Natural killer cell (primary cell): ENCODE data around the gene PARD6B. TPM values are rescaled to one million over a fixed set of nuclear protein-coding genes. Genes with fewer than 3 reads are reported as not detected.
"Not testable (repeated sequence)": the region's sequence is repeated elsewhere in the genome, so short reads cannot be mapped to it uniquely, and the experiment has no call there.

Experiments used
- ATAC-seq, 3 donors: fragments of 150-1000 bp in 2 of 3; fragments of 200-7000 bp in 1 of 3; cut with Tn5 transposase; 1 replicate in 1 of 3; 2 replicates in 2 of 3; pipeline ENCODE4 v1.10.0; 2021; ENCODE audit warnings: mild to moderate bottlenecking in 2 of 3, moderate library complexity in 2 of 3
- DNase-seq, 2 donors: peaks; one replicate each; pipeline versions ENCODE4 v3.0.0 to v3.0.0-alpha.2; 2013 to 2021; ENCODE audit warnings: mixed read lengths in 1 of 2
- H3K27ac ChIP-seq: one replicate; pipeline ENCODE4 v1.5.1; 2013; ENCODE audit warnings: mild to moderate bottlenecking, low read length
- H3K27me3 ChIP-seq: one replicate; pipeline ENCODE4 v1.6.1; 2013; ENCODE audit warnings: low read length; ENCODE audit not compliant: control insufficient read depth, insufficient read depth
- H3K36me3 ChIP-seq: one replicate; pipeline ENCODE4 v1.6.1; 2013; ENCODE audit warnings: low read length; ENCODE audit not compliant: control insufficient read depth, insufficient read depth
- H3K4me1 ChIP-seq: one replicate; pipeline ENCODE4 v1.6.1; 2013; ENCODE audit warnings: low read length; ENCODE audit not compliant: control insufficient read depth, insufficient read depth
- H3K4me3 ChIP-seq: one replicate; pipeline ENCODE4 v1.5.1; 2013; ENCODE audit warnings: low read length
- H3K9me3 ChIP-seq: one replicate; pipeline ENCODE4 v1.6.1; 2013; ENCODE audit warnings: low read length; ENCODE audit not compliant: control insufficient read depth, insufficient read depth
- H3K27ac Mint-ChIP-seq, 2 donors: one replicate each; pipeline ENCODE4 v1.8.0; 2022; ENCODE audit warnings: mild to moderate bottlenecking in 2 of 2, mixed read lengths in 2 of 2, moderate library complexity in 1 of 2
- H3K27me3 Mint-ChIP-seq, 2 donors: one replicate each; pipeline ENCODE4 v1.8.0; 2022; ENCODE audit warnings: low read depth in 2 of 2, mixed read lengths in 2 of 2
- H3K36me3 Mint-ChIP-seq: one replicate; pipeline ENCODE4 v1.8.0; 2022; ENCODE audit warnings: mixed read lengths
- H3K4me1 Mint-ChIP-seq, 2 donors: one replicate each; pipeline ENCODE4 v1.8.0; 2022; ENCODE audit warnings: mixed read lengths in 2 of 2
- H3K4me3 Mint-ChIP-seq: one replicate; pipeline ENCODE4 v1.8.0; 2022; ENCODE audit warnings: mild to moderate bottlenecking, moderate library complexity, mixed read lengths
- H3K9me3 Mint-ChIP-seq, 2 donors: one replicate each; pipeline ENCODE4 v1.8.0; 2022; ENCODE audit warnings: mixed read lengths in 2 of 2
- WGBS: methylation state at CpG from one replicate; pipeline ENCODE4 v1.1.7; 2013; ENCODE audit warnings: missing lambda C conversion rate; ENCODE audit not compliant: insufficient coverage; 5-methylcytosine and 5-hydroxymethylcytosine counted together
- intact Hi-C: fragments of 100-400 bp; cut with micrococcal nuclease; formaldehyde crosslinking; loops from one replicate; pipeline ENCODE4 v1.14.2; 2022
- total RNA-seq, 4 donors: library from RNA; stranded (reverse); fragments of 120-200 nt in 1 of 4; gene quantifications; one replicate each; pipeline versions ENCODE4 v1.2.3 to v1.2.4, GENCODE V29; 2013 to 2022
- TF ChIP-seq, protein P1 (sequence below): fragments of 200-600 bp; IDR thresholded peaks from one replicate; pipeline ENCODE4 v1.8.0; 2022; ENCODE audit warnings: antibody characterized with exemption

PARD6B gene
- total RNA-seq, 3 donors from 2014 or later (not counting 1 experiment from before 2014, with no cell fraction given), result 1.5 to 5.0 (median 4.1) TPM

DNA sequence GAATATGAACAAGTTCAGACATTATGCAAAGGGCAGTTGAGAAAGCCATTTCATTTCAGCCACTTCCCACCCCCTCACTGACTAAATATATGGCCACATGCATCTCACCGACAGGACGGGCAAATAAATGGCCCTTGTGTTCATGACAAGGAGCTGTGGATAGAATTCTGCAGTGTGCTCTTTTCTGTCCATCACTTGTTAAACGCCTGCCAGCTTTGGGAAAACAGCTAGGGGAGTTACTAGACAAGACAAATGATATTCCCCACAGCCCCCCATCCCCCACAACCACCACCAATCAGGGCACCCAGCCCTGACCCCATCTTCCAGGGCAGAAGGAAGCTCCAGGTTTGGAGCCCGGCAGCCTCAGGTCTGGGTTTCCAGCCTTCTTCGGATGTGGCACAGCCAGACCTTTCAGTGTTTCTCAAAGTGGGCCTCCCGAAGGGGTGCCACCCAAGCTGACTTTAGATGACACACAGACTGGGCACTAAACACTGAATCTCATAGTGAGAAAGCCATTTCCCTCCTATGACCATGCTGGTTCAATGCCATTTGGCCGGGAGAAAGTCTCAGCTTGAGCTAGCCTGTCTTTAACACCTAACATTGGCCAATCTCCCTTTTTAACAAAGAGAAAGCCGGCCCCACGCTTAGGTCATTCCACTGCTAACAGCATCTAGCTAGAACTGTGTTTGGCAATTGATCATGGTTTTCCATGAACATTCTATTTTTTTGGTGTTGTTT is 36.1 kb upstream of the PARD6B start:
- Mint-ChIP-seq H3K4me3 (no peak overlapping the region), H3K27ac (no peak overlapping the region)
- intact Hi-C loops, result no loop called here

DNA sequence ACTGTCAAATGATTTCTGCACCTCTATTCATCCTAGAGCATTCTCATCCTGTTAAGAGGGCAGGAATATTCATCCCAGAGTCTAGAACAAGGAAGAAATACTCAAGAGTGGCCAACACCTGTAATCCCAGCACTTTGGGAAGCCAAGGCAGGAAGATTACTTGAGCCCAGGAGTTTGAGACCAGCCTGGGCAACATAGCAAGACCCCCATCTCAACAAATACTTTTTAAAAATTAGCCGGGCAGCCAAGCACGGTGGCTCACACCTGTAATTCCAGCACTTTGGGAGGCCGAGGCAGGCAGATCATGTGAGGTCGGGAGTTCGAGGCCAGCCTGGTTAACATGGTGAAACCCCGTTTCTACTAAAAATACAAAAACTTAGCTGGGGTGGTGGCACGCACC is 33.1 kb upstream of the PARD6B start:
- H3K36me3 ChIP-seq, H3K27ac ChIP-seq, H3K27ac Mint-ChIP-seq, H3K36me3 Mint-ChIP-seq, H3K27me3 ChIP-seq, H3K4me1 Mint-ChIP-seq, intact Hi-C loops, H3K4me3 ChIP-seq, ATAC-seq, H3K4me1 ChIP-seq, H3K9me3 ChIP-seq, H3K4me3 Mint-ChIP-seq, H3K9me3 Mint-ChIP-seq, DNase-seq: not testable (repeated sequence)
- 91% methylated on average over 7 of the region's 7 CpGs for WGBS
- peaks cover 8 to 15% of the 10 kb centered on the region in 2 donors for H3K27me3 Mint-ChIP-seq

More for the DNA sequence above, 36.1 kb upstream of the PARD6B start:
- 88% methylated on average over 9 of the region's 9 CpGs for WGBS
- Histone ChIP-seq H3K4me3 (no peak overlapping the region), H3K9me3 (no peaks in the 10 kb centered on the region), H3K27me3 (peaks cover 12% of the 10 kb centered on the region), H3K4me1 (no peaks in the 10 kb centered on the region), H3K36me3 (no peaks in the 10 kb centered on the region), H3K27ac (no peak overlapping the region)
- Mint-ChIP-seq H3K9me3 (no peaks in the 10 kb centered on the region), H3K36me3 (no peaks in the 10 kb centered on the region), H3K4me1 (peaks cover 0 to 4% of the 10 kb centered on the region in 2 donors), H3K27me3 (peaks cover 26 to 41% of the 10 kb centered on the region in 2 donors)
- no peak for ATAC-seq
- no peak for DNase-seq
- TF ChIP-seq, protein P1, sequence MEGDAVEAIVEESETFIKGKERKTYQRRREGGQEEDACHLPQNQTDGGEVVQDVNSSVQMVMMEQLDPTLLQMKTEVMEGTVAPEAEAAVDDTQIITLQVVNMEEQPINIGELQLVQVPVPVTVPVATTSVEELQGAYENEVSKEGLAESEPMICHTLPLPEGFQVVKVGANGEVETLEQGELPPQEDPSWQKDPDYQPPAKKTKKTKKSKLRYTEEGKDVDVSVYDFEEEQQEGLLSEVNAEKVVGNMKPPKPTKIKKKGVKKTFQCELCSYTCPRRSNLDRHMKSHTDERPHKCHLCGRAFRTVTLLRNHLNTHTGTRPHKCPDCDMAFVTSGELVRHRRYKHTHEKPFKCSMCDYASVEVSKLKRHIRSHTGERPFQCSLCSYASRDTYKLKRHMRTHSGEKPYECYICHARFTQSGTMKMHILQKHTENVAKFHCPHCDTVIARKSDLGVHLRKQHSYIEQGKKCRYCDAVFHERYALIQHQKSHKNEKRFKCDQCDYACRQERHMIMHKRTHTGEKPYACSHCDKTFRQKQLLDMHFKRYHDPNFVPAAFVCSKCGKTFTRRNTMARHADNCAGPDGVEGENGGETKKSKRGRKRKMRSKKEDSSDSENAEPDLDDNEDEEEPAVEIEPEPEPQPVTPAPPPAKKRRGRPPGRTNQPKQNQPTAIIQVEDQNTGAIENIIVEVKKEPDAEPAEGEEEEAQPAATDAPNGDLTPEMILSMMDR, result no peak

DNA sequence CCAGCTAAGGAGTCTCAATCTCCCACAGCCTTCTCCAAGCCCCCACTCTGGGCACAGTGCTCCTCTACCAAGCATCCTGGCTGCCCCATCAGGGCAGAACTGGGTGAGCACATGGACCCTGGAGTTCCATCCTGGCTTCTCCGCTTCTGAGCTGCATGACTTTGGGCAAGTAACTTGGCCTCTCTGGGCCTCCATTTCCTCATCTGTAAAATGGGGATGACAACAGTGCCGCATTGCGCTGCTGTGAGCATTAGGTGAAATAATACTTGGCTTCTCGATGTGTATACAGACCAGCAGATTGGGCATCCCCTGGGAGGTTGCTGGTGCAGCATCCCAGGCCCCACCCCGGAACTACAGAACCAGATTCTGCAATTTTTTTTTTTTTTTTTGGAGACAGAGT is 31.7 kb upstream of the PARD6B start:
- H3K36me3 Mint-ChIP-seq, result no peaks in the 10 kb centered on the region
- H3K9me3 ChIP-seq, result no peaks in the 10 kb centered on the region
- WGBS, result 93% methylated on average over 5 of the region's 5 CpGs
- ATAC-seq (no peak), DNase-seq (no peak)
- H3K4me3 Mint-ChIP-seq, result no peak overlapping the region
- no peaks in the 10 kb centered on the region for H3K9me3 Mint-ChIP-seq
- TF ChIP-seq, protein P1, result no peak
- no peak overlapping the region for H3K27ac ChIP-seq
- no peak overlapping the region for H3K4me3 ChIP-seq
- no peaks in the 10 kb centered on the region for H3K27me3 ChIP-seq
- no peaks in the 10 kb centered on the region for H3K4me1 Mint-ChIP-seq
- H3K4me1 ChIP-seq, result no peaks in the 10 kb centered on the region
- intact Hi-C loops, result no loop called here
- H3K36me3 ChIP-seq, result no peaks in the 10 kb centered on the region
- peaks cover 8 to 11% of the 10 kb centered on the region in 2 donors for H3K27me3 Mint-ChIP-seq
- H3K27ac Mint-ChIP-seq, result no peak overlapping the region

DNA sequence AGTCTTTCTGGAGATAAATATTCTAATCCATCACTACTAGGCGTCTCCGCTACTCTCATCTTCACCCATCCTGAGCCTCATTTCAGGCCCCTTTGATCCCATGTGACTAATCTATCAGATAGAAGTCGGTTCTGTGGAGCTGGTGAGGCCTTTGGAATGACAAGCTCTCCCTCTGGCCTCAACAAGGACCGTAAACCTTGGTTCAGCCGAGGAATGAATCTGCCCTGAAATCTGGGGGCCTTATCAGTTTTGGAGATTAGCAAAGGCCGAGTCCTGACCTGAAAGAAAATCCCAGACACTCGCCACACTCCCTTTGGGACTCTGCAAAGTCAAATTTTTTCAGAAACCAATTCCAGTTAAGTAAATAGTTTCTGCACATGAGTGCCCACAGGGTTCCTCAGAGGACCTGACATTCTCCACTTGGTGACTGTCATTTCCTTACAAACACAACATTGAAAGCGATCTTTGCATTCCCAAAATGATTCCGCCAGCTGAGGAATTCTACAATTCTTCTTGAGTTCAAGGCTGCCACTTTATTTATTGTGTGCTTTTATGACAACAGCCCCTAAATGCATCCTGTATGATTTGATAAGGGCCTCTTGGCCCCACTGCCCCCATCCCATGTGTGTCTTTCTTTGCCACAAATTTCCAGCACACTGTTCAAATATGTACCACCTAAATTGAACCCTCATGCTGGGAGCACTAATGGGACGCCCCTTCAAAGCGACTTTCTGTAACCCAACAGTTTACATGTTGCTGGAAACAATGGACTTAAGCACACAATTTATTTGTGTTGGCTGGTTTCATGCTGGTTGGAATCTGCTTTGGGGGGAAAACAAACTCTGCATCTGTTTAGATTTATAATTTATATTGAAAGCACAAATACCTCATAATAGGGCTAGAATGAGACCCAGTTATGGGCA is 30.1 kb upstream of the PARD6B start:
- H3K4me1 ChIP-seq, result no peaks in the 10 kb centered on the region
- Mint-ChIP-seq H3K27ac (no peak overlapping the region), H3K4me3 (no peak overlapping the region), H3K9me3 (no peaks in the 10 kb centered on the region), H3K4me1 (no peaks in the 10 kb centered on the region), H3K27me3 (peaks cover 11 to 14% of the 10 kb centered on the region in 2 donors), H3K36me3 (no peaks in the 10 kb centered on the region)
- intact Hi-C loops, result no loop called here
- no peaks in the 10 kb centered on the region for H3K9me3 ChIP-seq
- ATAC-seq (no peak), DNase-seq (no peak)
- no peaks in the 10 kb centered on the region for H3K36me3 ChIP-seq
- TF ChIP-seq, protein P1, result no peak
- H3K27me3 ChIP-seq, result no peaks in the 10 kb centered on the region
- no peak overlapping the region for H3K27ac ChIP-seq
- WGBS, result 82% methylated on average over 9 of the region's 11 CpGs
- no peak overlapping the region for H3K4me3 ChIP-seq

- peaks cover 14 to 15% of the 10 kb centered on the region in 2 donors for H3K27me3 Mint-ChIP-seq
- H3K36me3 ChIP-seq, H3K36me3 Mint-ChIP-seq, H3K9me3 ChIP-seq, H3K9me3 Mint-ChIP-seq, H3K27ac ChIP-seq, H3K27me3 ChIP-seq, H3K4me1 ChIP-seq, ATAC-seq, H3K4me3 Mint-ChIP-seq, H3K27ac Mint-ChIP-seq, intact Hi-C loops, DNase-seq, H3K4me3 ChIP-seq, H3K4me1 Mint-ChIP-seq: not testable (repeated sequence)
- WGBS, result 74% methylated on average over 9 of the region's 9 CpGs
These were observed 27.5 kb upstream of the PARD6B start for GRCh38 chr20:50703651-50704438.
